IMR-90 (cell line): ENCODE data around the gene CRTAC1. TPM values are rescaled to one million over a fixed set of nuclear protein-coding genes. Genes with fewer than 3 reads are reported as not detected.

Experiments used
- ATAC-seq: fragments of 200-7000 bp; cut with Tn5 transposase; 2 replicates; pipeline ENCODE4 v1.9.1; 2020; ENCODE audit warnings: low read depth, mild to moderate bottlenecking, moderate library complexity
- BruUV-seq: library from RNA; stranded (reverse); fragments of 400-500 nt; replicated peaks from 2 replicates; lab custom pipeline; 2021; lab: Mats Ljungman, UMichigan
- CTCF ChIA-PET: fragments of 300-600 bp; formaldehyde crosslinking; extraction: SDS; loops from one replicate; lab custom pipeline; 2021; ENCODE audit warnings: antibody characterized with exemption; lab: Yijun Ruan, JAX
- POLR2A ChIA-PET: fragments of 300-600 bp; sonication (Branson Sonifier 250); formaldehyde crosslinking; loops from one replicate; lab custom pipeline; 2022; ENCODE audit warnings: antibody characterized with exemption; ENCODE audit not compliant: unreplicated experiment; lab: Charles Lee
- DNase-seq: peaks from one replicate; pipeline ENCODE4 v3.0.0; 2013
- H2AFZ ChIP-seq: replicated peaks from 2 replicates; pipeline ENCODE3; 2013; ENCODE audit warnings: low read length, mild to moderate bottlenecking; ENCODE audit not compliant: poor library complexity
- H2AK5ac ChIP-seq: 2 replicates; pipeline ENCODE4 v1.6.1; 2013; ENCODE audit warnings: low read depth, low read length, inconsistent platforms
- H2AK9ac ChIP-seq: replicated peaks from 2 replicates; pipeline ENCODE3; 2013; ENCODE audit warnings: mild to moderate bottlenecking, low read depth, low read length, moderate library complexity; ENCODE audit not compliant: poor library complexity
- H2BK120ac ChIP-seq: 2 replicates; pipeline ENCODE4 v1.6.1; 2013; ENCODE audit warnings: low read depth, low read length, inconsistent platforms
- H2BK15ac ChIP-seq: 3 replicates; pipeline ENCODE4 v1.6.1; 2013; ENCODE audit warnings: low read depth, low read length, inconsistent platforms
- H2BK20ac ChIP-seq: 2 replicates; pipeline ENCODE4 v1.6.1; 2013; ENCODE audit warnings: low read depth, mild to moderate bottlenecking, inconsistent platforms, low read length, moderate library complexity
- H2BK5ac ChIP-seq: 2 replicates; pipeline ENCODE4 v1.6.1; 2013; ENCODE audit warnings: mild to moderate bottlenecking, low read depth, low read length, inconsistent platforms; ENCODE audit not compliant: poor library complexity, severe bottlenecking
- H3K14ac ChIP-seq: replicated peaks from 2 replicates; pipeline ENCODE4 v1.6.1; 2013; ENCODE audit warnings: low read depth, low read length, inconsistent platforms
- H3K18ac ChIP-seq: 2 replicates; pipeline ENCODE4 v1.6.1; 2013; ENCODE audit warnings: low read depth, low read length, control low read depth
- H3K23ac ChIP-seq: 2 replicates; pipeline ENCODE4 v1.6.1; 2013; ENCODE audit warnings: low read depth, low read length, inconsistent platforms
- H3K27ac ChIP-seq: 2 replicates; pipeline ENCODE4 v1.5.1; 2013; ENCODE audit warnings: mild to moderate bottlenecking, control low read depth, low read length; ENCODE audit not compliant: insufficient read depth
- H3K27me3 ChIP-seq: 2 replicates; pipeline ENCODE4 v1.6.1; 2013; ENCODE audit warnings: low read length; ENCODE audit not compliant: control insufficient read depth, insufficient read depth
- H3K36me3 ChIP-seq: 2 replicates; pipeline ENCODE4 v1.6.1; 2013; ENCODE audit warnings: low read length, mixed read lengths; ENCODE audit not compliant: control insufficient read depth, insufficient read depth
- H3K4ac ChIP-seq: 2 replicates; pipeline ENCODE4 v1.6.1; 2013; ENCODE audit warnings: low read depth, low read length, inconsistent platforms
- H3K4me1 ChIP-seq: 2 replicates; pipeline ENCODE4 v1.6.1; 2013; ENCODE audit warnings: low read length, mixed read lengths; ENCODE audit not compliant: control insufficient read depth, insufficient read depth
- H3K4me2 ChIP-seq: 2 replicates; pipeline ENCODE4 v1.6.1; 2013; ENCODE audit warnings: low read depth, mild to moderate bottlenecking, control low read depth, low read length, moderate library complexity
- H3K4me3 ChIP-seq: 2 replicates; pipeline ENCODE4 v1.5.1; 2013; ENCODE audit warnings: low read depth, mild to moderate bottlenecking, control low read depth, low read length, moderate library complexity; ENCODE audit not compliant: insufficient read depth
- H3K56ac ChIP-seq: 2 replicates; pipeline ENCODE4 v1.6.1; 2013; ENCODE audit warnings: low read length, inconsistent platforms; ENCODE audit not compliant: insufficient read depth; ENCODE audit errors: extremely low read depth
- H3K79me1 ChIP-seq, 2 experiments: 2 replicates each; pipeline ENCODE4 v1.6.1; 2013; ENCODE audit warnings: low read length in 2 of 2, inconsistent platforms in 1 of 2, low read depth in 1 of 2
- H3K9ac ChIP-seq: 2 replicates; pipeline ENCODE4 v1.6.1; 2013; ENCODE audit warnings: low read depth, low read length, control low read depth
- H3K9me1 ChIP-seq: 2 replicates; pipeline ENCODE4 v1.6.1; 2013; ENCODE audit warnings: low read length, inconsistent platforms; ENCODE audit not compliant: insufficient read depth
- H3K9me3 ChIP-seq: 2 replicates; pipeline ENCODE4 v1.6.1; 2013; ENCODE audit warnings: low read length; ENCODE audit not compliant: control insufficient read depth, insufficient read depth
- H4K20me1 ChIP-seq: 2 replicates; pipeline ENCODE4 v1.6.1; 2013; ENCODE audit warnings: low read length, inconsistent platforms; ENCODE audit not compliant: insufficient read depth
- H4K5ac ChIP-seq: 2 replicates; pipeline ENCODE4 v1.6.1; 2013; ENCODE audit warnings: mild to moderate bottlenecking, low read depth, low read length, control low read depth
- H4K8ac ChIP-seq, 2 experiments: 2 replicates each; pipeline ENCODE4 v1.6.1; 2013; ENCODE audit warnings: low read depth in 2 of 2, low read length in 2 of 2, control low read depth in 1 of 2, inconsistent platforms in 1 of 2
- H4K91ac ChIP-seq: 2 replicates; pipeline ENCODE4 v1.6.1; 2013; ENCODE audit warnings: low read depth, low read length, inconsistent platforms; ENCODE audit not compliant: insufficient read depth
- BHLHE40 ChIP-seq: fragments of 150-350 bp; IDR thresholded peaks from 2 replicates; pipeline ENCODE4 v1.6.1; 2016; ENCODE audit warnings: mild to moderate bottlenecking, low read depth, low read length
- CHD1 ChIP-seq: IDR thresholded peaks from 2 replicates; pipeline ENCODE4 v1.6.1; 2012; ENCODE audit warnings: low read depth, low read length, improper control_type of control experiment
- CTCF ChIP-seq: conservative IDR thresholded peaks from 2 replicates; pipeline ENCODE4 v1.5.1; 2012; ENCODE audit warnings: mild to moderate bottlenecking, low read depth, low read length, improper control_type of control experiment
- FOS ChIP-seq: fragments of 150-350 bp; IDR thresholded peaks from 2 replicates; pipeline ENCODE4 v1.6.1; 2016; ENCODE audit warnings: low read depth, low read length
- MAFK ChIP-seq: IDR thresholded peaks from 2 replicates; pipeline ENCODE4 v1.6.1; 2012; ENCODE audit warnings: low read depth, low read length, improper control_type of control experiment
- MAZ ChIP-seq: IDR thresholded peaks from 2 replicates; pipeline ENCODE4 v1.6.1; 2012; ENCODE audit warnings: low read depth, mild to moderate bottlenecking, low read length, improper control_type of control experiment, moderate library complexity, borderline replicate concordance
- MXI1 ChIP-seq: IDR thresholded peaks from 2 replicates; pipeline ENCODE4 v1.6.1; 2012; ENCODE audit warnings: low read depth, mild to moderate bottlenecking, low read length, moderate library complexity, borderline replicate concordance
- POLR2A ChIP-seq: IDR thresholded peaks from 2 replicates; pipeline ENCODE4 v1.6.1; 2012; ENCODE audit warnings: mild to moderate bottlenecking, low read depth, low read length
- RFX5 ChIP-seq: IDR thresholded peaks from 2 replicates; pipeline ENCODE4 v1.8.0; 2012; ENCODE audit warnings: low read depth, mild to moderate bottlenecking, low read length, moderate library complexity
- SMC3 ChIP-seq: fragments of 150-350 bp; IDR thresholded peaks from 2 replicates; pipeline ENCODE4 v1.6.1; 2016; ENCODE audit warnings: low read depth, mild to moderate bottlenecking, antibody characterized with exemption, low read length, moderate library complexity
- USF2 ChIP-seq: fragments of 150-350 bp; IDR thresholded peaks from 2 replicates; pipeline ENCODE4 v1.6.1; 2017; ENCODE audit warnings: mild to moderate bottlenecking, antibody characterized with exemption, low read length, low read depth
- WGBS, 2 experiments: methylation state at CpG; one replicate each; pipeline versions ENCODE4 v1.1.5 to v1.1.7; 2013; ENCODE audit warnings: missing lambda C conversion rate in 2 of 2; ENCODE audit not compliant: insufficient read length in 1 of 2; ENCODE audit errors: extremely low coverage in 2 of 2; 5-methylcytosine and 5-hydroxymethylcytosine counted together
- dilution Hi-C: fragments of 300-500 bp; cut with HindIII; formaldehyde crosslinking; loops from one replicate; pipeline ENCODE4 v1.14.3; 2018; ENCODE audit warnings: low sequenced_read_pairs; ENCODE audit not compliant: unreplicated experiment
- in situ Hi-C: fragments of 300-500 bp; cut with MboI; formaldehyde crosslinking; loops from 3 replicates; pipeline ENCODE4 v1.14.3; 2019; ENCODE audit warnings: low sequenced_read_pairs, inconsistent platforms, mixed read lengths
- intact Hi-C: fragments of 100-400 bp; cut with micrococcal nuclease; formaldehyde crosslinking; loops from 2 replicates; pipeline ENCODE4 v1.10.0; 2022
- polyA plus RNA-seq, 3 experiments: library from polyadenylated mRNA; depleted of rRNA; stranded (reverse); fragments of >200 nt; gene quantifications; 2 replicates each; pipeline ENCODE4 v1.2.3, GENCODE V29; 2012; ENCODE audit warnings: low replicate concordance in 1 of 3
- total RNA-seq: library from RNA; depleted of rRNA; stranded (reverse); fragments of >200 nt; gene quantifications from 2 replicates; pipeline ENCODE4 v1.2.3, GENCODE V29; 2012

Gene CRTAC1
- total and polyA plus RNA-seq, 2 of the 4 experiments (the other 2 are of a cell fraction) = not detected

GRCh38 chr10:98047009-98047741 is 16.8 kb upstream of the CRTAC1 start:
- no peak overlapping the region for H4K5ac ChIP-seq
- in situ Hi-C loops = loop anchor here (10.0 to 25.0 kb wide), 2 partner anchors 132 to 260 kb away; no protein-coding TSS in a partner anchor
- dilution Hi-C loops = no loop called here
- no peak overlapping the region for H2BK15ac ChIP-seq
- no peaks in the 10 kb centered on the region for H3K36me3 ChIP-seq
- no peak overlapping the region for H3K4ac ChIP-seq
- no peak overlapping the region for H2AFZ ChIP-seq
- H2BK20ac ChIP-seq = no peak overlapping the region
- H4K20me1 ChIP-seq = peaks cover 3% of the 10 kb centered on the region; the same call in 1 of the 2 replicates
- H3K27ac ChIP-seq = no peak overlapping the region
- H3K9me3 ChIP-seq = no peaks in the 10 kb centered on the region
- H2BK5ac ChIP-seq = no peak overlapping the region
- no peak overlapping the region for H3K4me2 ChIP-seq
- no peak overlapping the region for H4K8ac ChIP-seq
- intact Hi-C loops = no loop called here
- H3K9ac ChIP-seq = no peak overlapping the region
- peaks cover 9% of the 10 kb centered on the region for H3K27me3 ChIP-seq
- H4K91ac ChIP-seq = no peak overlapping the region
- H3K9me1 ChIP-seq = no peaks in the 10 kb centered on the region
- TF ChIP-seq POLR2A (no peak), MAZ (no peak), BHLHE40 (no peak), SMC3 (no peak), FOS (no peak), MXI1 (no peak), RFX5 (no peak), USF2 (no peak), CHD1 (no peak), CTCF (no peak), MAFK (no peak)
- no peak overlapping the region for H3K23ac ChIP-seq
- no peaks in the 10 kb centered on the region for H3K79me1 ChIP-seq
- DNase-seq (no peak), ATAC-seq (no peak)
- no peak overlapping the region for H2AK5ac ChIP-seq
- H3K56ac ChIP-seq = no peak overlapping the region
- BruUV-seq = no TSS peak
- no peak overlapping the region for H3K4me3 ChIP-seq
- no peaks in the 10 kb centered on the region for H3K4me1 ChIP-seq
- ChIA-PET POLR2A (no interaction called here), CTCF (interaction anchor here (0.6 to 1.1 kb wide), 2 partner anchors 19 to 22 kb away, joined by 3 read pairs; no protein-coding TSS in a partner anchor)
- 38% methylated on average over 2 of the region's 7 CpGs; no CpG with 5 or more reads in 1 of the 2 experiments for WGBS, 2 experiments
- H3K18ac ChIP-seq = no peak overlapping the region
- H2AK9ac ChIP-seq = no peak overlapping the region
- H3K14ac ChIP-seq = no peak overlapping the region
- no peak overlapping the region for H2BK120ac ChIP-seq
